ENCODE measurements around the gene CIB2.
A peak's percentile ranks its signal among the peaks of the same experiment; 100 is the strongest.

The CIB2 gene

GRCh38 chr15:78073046-78073787, 58.0 kb downstream of the CIB2 start:
- no peak for TF ChIP-seq CTCF (IDR thresholded peaks at IDR 0.05; ENCODE audit: low read depth, low read length)
- H3K4me3 ChIP-seq (replicated peaks in 1 of 2; ENCODE audit: low read depth in 2 of 2, low read length in 2 of 2), result no peak overlapping the region
- DNase-seq (ENCODE audit: low read depth in 2 of 2), result no peak

- H3K4me3 ChIP-seq (replicated peaks in 1 of 2; ENCODE audit: low read depth in 2 of 2, low read length in 2 of 2), result peak overlapping the region in 1 of 2 donors; percentile 5
- peak; percentile 83 to 92 for DNase-seq (ENCODE audit: low read depth in 2 of 2)
- no peak for TF ChIP-seq CTCF (IDR thresholded peaks at IDR 0.05; ENCODE audit: low read depth, low read length)
Observed at GRCh38 chr15:78072080-78072892, 59.0 kb downstream of the CIB2 start.

GRCh38 chr15:78071383-78071782, 59.9 kb downstream of the CIB2 start:
- TF ChIP-seq CTCF (IDR thresholded peaks at IDR 0.05; ENCODE audit: low read depth, low read length), result no peak
- H3K4me3 ChIP-seq (replicated peaks in 1 of 2; ENCODE audit: low read depth in 2 of 2, low read length in 2 of 2), result no peak overlapping the region
- DNase-seq (ENCODE audit: low read depth in 2 of 2), result no peak

- TF ChIP-seq CTCF (IDR thresholded peaks at IDR 0.05; ENCODE audit: low read depth, low read length), result no peak
- H3K4me3 ChIP-seq (replicated peaks in 1 of 2; ENCODE audit: low read depth in 2 of 2, low read length in 2 of 2), result no peak overlapping the region
- no peak for DNase-seq (ENCODE audit: low read depth in 2 of 2)
Observed at GRCh38 chr15:78070049-78070700, 61.1 kb downstream of the CIB2 start.

GRCh38 chr15:78069462-78070029, 61.7 kb downstream of the CIB2 start:
- DNase-seq (ENCODE audit: low read depth in 2 of 2), result no peak
- no peak overlapping the region for H3K4me3 ChIP-seq (replicated peaks in 1 of 2; ENCODE audit: low read depth in 2 of 2, low read length in 2 of 2)
- no peak for TF ChIP-seq CTCF (IDR thresholded peaks at IDR 0.05; ENCODE audit: low read depth, low read length)

GRCh38 chr15:78069052-78069414, 62.2 kb downstream of the CIB2 start:
- H3K4me3 ChIP-seq (replicated peaks in 1 of 2; ENCODE audit: low read depth in 2 of 2, low read length in 2 of 2), result no peak overlapping the region
- TF ChIP-seq CTCF (IDR thresholded peaks at IDR 0.05; ENCODE audit: low read depth, low read length), result no peak
- DNase-seq (ENCODE audit: low read depth in 2 of 2), result no peak

Data from cardiac fibroblast (primary cell).